ENCODE measurements around the gene OVCA2.

Gene OVCA2

DNA sequence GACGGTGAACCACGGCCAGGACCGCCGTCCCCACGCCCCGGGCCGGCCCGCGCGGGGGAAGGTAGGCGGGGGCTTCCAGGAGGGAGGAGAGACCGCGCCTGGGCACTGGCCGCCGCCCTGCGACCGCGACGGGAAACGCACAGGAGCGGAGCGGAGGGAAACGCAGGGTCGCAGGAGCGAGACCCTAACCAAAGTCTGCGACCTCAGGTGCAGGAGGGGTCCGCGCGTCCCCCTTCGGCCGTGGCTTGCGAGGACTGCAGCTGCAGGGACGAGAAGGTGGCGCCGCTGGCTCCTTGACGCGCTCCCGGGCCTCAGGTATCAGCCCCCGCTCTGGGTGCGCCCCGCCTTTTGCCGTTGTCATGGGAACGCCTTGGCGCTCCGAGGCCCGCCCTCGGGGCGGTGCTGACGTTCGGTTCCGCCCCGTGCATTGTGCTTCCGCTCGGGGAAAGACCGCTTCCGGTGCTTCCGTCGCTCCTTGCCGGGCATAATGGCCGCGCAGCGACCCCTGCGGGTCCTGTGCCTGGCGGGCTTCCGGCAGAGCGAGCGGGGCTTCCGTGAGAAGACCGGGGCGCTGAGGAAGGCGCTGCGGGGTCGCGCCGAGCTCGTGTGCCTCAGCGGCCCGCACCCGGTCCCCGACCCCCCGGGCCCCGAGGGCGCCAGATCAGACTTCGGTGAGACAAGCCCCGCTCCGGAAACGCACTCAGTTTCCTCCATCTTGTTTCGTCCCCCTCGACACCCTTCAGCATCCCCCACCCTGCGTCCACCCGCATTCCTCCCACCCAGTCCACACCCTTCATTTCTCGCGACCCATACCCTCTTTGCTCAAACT is at the start of gene OVCA2:
Gene OVCA2 (plus strand): TSS at position 462 of the 829 bp plus-strand sequence. CDS start 26 bp downstream, at position 488.
- Histone ChIP-seq H2AFZ (ENCODE audit: low read length, unreplicated experiment) (peak within 1 kb of the TSS; percentile 51), H3K27ac (ENCODE audit: low read depth, low read length) (peak within 1 kb of the TSS; percentile 72), H3K4me3 (ENCODE audit: low read depth, low read length) (peak within 1 kb of the TSS; percentile 91), H3K27me3 (ENCODE audit: insufficient read depth, low read length) (no peaks in the 10 kb centered on the region), H3K36me3 (ENCODE audit: insufficient read depth, low read length) (peaks cover 3% of the 10 kb centered on the region; the same call in 1 of the 2 replicates), H3K79me2 (ENCODE audit: control insufficient read depth, insufficient read depth, low read length, unreplicated experiment) (peaks cover 15% of the 10 kb centered on the region), H3K4me1 (ENCODE audit: control insufficient read depth, insufficient read depth, low read length, unreplicated experiment) (peaks cover 21% of the 10 kb centered on the region)

DNA sequence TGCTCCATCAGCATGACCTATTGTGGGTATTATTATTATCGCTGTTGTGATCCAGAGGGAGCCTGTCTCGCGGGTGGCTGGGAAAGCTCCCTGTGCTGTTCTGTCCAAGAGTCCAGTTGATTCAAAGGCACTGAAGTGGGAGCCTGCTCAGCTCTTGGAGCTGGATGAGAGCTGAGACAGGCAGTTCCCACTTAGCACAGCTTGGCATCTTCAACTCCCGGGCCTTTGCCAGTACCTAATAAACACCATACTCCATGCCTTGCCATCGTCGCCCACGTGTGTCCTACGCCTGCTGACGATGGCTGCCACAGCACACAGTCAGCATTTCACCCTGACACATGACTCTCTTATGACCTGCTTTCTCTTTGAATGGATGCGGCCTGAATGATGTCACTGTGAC is 49.3 kb upstream of the OVCA2 start:
- H3K27ac ChIP-seq (ENCODE audit: low read depth, low read length) = no peak overlapping the region

DNA sequence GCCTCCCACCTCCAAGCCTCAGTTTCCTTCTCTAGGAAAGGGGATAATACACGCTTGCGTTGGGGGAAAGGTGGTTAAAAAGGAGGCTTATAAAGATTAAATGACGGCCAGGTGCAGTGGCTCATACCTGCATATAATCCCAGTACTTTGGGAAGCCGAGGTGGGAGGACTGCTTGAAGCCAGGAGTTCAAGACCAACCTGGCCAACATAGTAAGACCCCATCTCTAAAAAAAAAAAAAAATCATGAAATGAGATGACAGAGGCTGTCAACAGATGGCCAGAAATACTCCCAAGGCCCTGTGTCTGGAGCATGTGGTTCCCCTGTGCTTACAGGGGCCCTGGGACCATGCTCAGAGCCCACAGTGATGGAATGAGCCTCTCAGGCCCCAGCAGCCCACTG is 47.1 kb upstream of the OVCA2 start:
- no peak overlapping the region for H2AFZ ChIP-seq (ENCODE audit: low read length, unreplicated experiment)
- H3K27me3 ChIP-seq (ENCODE audit: insufficient read depth, low read length) = peaks cover 22% of the 10 kb centered on the region
- H3K27ac ChIP-seq (ENCODE audit: low read depth, low read length) = no peak overlapping the region
- no peaks in the 10 kb centered on the region for H3K4me1 ChIP-seq (ENCODE audit: control insufficient read depth, insufficient read depth, low read length, unreplicated experiment)
- no peak overlapping the region for H3K4me3 ChIP-seq (ENCODE audit: low read depth, low read length)
- no peaks in the 10 kb centered on the region for H3K79me2 ChIP-seq (ENCODE audit: control insufficient read depth, insufficient read depth, low read length, unreplicated experiment)
- H3K36me3 ChIP-seq (ENCODE audit: insufficient read depth, low read length) = no peaks in the 10 kb centered on the region

More for the DNA sequence above, 49.3 kb upstream of the OVCA2 start:
- Histone ChIP-seq H3K4me1 (ENCODE audit: control insufficient read depth, insufficient read depth, low read length, unreplicated experiment) (peaks cover 7% of the 10 kb centered on the region), H3K4me3 (ENCODE audit: low read depth, low read length) (no peak overlapping the region), H3K79me2 (ENCODE audit: control insufficient read depth, insufficient read depth, low read length, unreplicated experiment) (no peaks in the 10 kb centered on the region), H3K27me3 (ENCODE audit: insufficient read depth, low read length) (peaks cover 12% of the 10 kb centered on the region), H2AFZ (ENCODE audit: low read length, unreplicated experiment) (no peak overlapping the region), H3K36me3 (ENCODE audit: insufficient read depth, low read length) (no peaks in the 10 kb centered on the region)

DNA sequence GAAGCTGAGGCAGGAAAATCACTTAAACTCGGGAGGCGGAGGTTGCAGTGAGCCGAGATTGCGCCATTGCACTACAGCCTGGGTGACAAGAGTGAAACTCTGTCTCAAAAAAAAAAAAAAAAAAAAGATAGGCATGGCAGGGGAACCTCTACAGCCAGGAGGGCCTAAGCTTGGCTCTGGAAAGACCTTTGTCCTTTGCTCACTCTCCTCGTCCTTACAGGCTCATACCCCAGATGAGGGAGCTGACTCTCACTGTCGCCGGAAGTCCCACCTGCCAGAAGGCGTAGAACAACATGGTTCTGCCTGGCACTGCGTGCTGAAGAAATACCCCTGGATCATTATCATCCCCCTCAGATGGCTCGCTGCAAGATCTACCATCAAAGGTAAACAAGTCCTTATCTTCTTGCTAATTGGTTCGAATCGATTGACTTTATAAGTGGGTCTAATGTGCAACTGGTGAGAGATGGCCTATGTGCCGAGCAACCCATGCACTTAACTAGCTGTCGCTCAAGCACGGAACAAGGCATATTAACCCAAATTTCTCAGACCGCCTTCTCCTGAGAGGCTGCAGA is 46.4 kb upstream of the OVCA2 start:
- H3K27me3 ChIP-seq (ENCODE audit: insufficient read depth, low read length) = peaks cover 22% of the 10 kb centered on the region
- no peaks in the 10 kb centered on the region for H3K79me2 ChIP-seq (ENCODE audit: control insufficient read depth, insufficient read depth, low read length, unreplicated experiment)
- H3K36me3 ChIP-seq (ENCODE audit: insufficient read depth, low read length) = no peaks in the 10 kb centered on the region
- no peak overlapping the region for H3K27ac ChIP-seq (ENCODE audit: low read depth, low read length)
- no peak overlapping the region for H2AFZ ChIP-seq (ENCODE audit: low read length, unreplicated experiment)
- no peaks in the 10 kb centered on the region for H3K4me1 ChIP-seq (ENCODE audit: control insufficient read depth, insufficient read depth, low read length, unreplicated experiment)
- no peak overlapping the region for H3K4me3 ChIP-seq (ENCODE audit: low read depth, low read length)

DNA sequence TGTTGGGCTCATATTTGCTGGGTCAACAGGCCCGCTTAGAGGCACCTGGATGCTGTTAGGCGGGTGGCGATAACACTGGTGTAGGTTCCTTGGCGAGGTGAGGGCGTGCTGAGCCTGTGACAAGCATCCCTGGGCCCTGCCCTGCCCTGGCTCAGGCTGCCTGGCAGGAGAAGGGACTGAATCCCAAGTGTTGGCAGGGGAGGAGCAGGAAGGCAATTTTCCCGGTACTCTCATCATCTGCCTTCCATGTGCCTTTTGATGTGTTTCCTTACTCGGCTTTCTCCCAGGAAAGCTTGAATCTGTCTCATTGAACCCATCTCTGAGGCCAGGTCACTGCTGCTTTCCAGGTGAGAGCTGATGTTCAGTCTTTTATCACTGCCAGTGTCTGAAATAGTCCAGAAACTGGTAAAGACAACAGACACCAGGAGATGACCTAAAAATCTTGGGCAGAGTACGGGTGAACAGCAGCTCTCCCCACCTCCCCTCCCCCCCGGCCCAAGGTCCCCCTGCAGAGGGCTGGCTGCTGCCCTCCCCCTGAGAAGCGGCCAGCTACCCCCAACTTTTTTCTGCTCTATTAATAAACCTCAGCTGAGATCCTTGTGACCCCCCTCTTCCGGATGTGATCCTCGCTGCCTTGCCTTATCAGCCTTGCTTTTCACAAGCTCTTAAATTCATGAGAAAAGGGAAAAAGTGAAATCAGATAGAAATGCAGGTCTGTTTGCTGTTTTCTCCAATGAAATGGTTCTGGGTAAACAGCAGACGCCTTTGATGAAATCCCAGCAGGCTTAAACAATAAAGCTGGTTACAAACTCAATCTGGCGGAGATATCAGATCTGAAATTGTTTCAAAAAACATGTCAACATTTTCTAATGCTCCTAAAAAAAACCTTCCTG is 45.7 kb upstream of the OVCA2 start:
- Histone ChIP-seq H3K27me3 (ENCODE audit: insufficient read depth, low read length) (peaks cover 22% of the 10 kb centered on the region), H3K27ac (ENCODE audit: low read depth, low read length) (no peak overlapping the region), H3K79me2 (ENCODE audit: control insufficient read depth, insufficient read depth, low read length, unreplicated experiment) (no peaks in the 10 kb centered on the region), H3K4me1 (ENCODE audit: control insufficient read depth, insufficient read depth, low read length, unreplicated experiment) (no peaks in the 10 kb centered on the region), H2AFZ (ENCODE audit: low read length, unreplicated experiment) (no peak overlapping the region), H3K4me3 (ENCODE audit: low read depth, low read length) (no peak overlapping the region), H3K36me3 (ENCODE audit: insufficient read depth, low read length) (no peaks in the 10 kb centered on the region)

DNA sequence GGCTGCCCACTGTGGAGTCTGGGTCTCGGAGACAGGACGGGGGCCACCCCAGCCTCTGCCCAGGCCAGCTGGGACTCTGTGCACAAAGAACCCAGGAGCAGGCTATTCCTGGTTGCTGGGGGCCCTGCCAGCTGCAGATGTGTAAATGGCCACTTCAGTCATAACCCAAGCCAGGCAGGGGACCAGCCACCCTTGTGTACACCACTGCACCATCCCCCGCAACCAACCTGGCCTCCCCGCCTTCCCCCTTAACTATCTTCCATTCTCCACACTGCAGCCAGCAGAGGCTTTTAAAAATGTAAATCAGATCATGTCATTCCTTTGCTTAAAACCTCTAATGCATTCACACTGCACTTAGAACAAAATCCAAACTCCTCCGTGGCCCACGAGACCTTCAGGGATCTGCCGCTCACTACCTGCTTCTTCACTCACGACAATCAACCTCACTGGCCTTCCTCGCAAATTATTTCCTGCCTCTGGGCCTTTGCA is 45.0 kb upstream of the OVCA2 start:
- H3K36me3 ChIP-seq (ENCODE audit: insufficient read depth, low read length) = no peaks in the 10 kb centered on the region
- H3K79me2 ChIP-seq (ENCODE audit: control insufficient read depth, insufficient read depth, low read length, unreplicated experiment) = no peaks in the 10 kb centered on the region
- H3K27me3 ChIP-seq (ENCODE audit: insufficient read depth, low read length) = peaks cover 22% of the 10 kb centered on the region
- H3K4me3 ChIP-seq (ENCODE audit: low read depth, low read length) = no peak overlapping the region
- no peak overlapping the region for H3K27ac ChIP-seq (ENCODE audit: low read depth, low read length)
- H3K4me1 ChIP-seq (ENCODE audit: control insufficient read depth, insufficient read depth, low read length, unreplicated experiment) = no peaks in the 10 kb centered on the region
- H2AFZ ChIP-seq (ENCODE audit: low read length, unreplicated experiment) = no peak overlapping the region

DNA sequence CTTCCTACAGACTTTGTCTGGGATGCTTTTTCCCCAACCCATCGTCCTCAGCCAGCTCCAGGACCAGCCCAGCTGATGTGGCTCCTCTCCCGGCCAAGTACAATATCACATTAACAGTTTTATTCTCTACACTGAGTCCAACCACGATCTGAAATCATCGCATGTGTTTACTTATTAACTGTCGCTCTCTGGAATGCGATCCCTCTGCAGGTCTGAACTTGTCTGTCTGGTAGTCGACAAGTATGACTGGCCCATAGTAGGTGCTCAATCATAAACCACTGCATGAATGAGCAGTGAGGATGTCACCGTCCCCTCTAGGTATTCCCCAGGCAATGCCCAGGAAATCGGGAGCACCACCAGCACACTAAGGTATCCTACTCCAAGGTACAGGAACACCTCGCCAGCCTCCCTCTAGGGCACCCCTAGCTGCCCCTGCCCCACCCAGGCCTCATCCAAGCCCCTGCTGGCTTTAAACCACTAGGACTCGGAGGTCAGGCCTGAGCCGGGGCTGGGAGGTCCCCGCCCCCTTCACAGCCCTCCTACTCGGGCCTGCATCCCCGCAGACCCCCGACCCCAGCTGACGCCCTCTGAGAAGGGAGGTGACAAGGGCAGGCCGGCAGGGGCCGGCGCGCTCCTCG is 44.4 kb upstream of the OVCA2 start:
- no peaks in the 10 kb centered on the region for H3K4me1 ChIP-seq (ENCODE audit: control insufficient read depth, insufficient read depth, low read length, unreplicated experiment)
- H3K4me3 ChIP-seq (ENCODE audit: low read depth, low read length) = no peak overlapping the region
- peaks cover 22% of the 10 kb centered on the region for H3K27me3 ChIP-seq (ENCODE audit: insufficient read depth, low read length)
- H3K79me2 ChIP-seq (ENCODE audit: control insufficient read depth, insufficient read depth, low read length, unreplicated experiment) = no peaks in the 10 kb centered on the region
- no peak overlapping the region for H3K27ac ChIP-seq (ENCODE audit: low read depth, low read length)
- no peaks in the 10 kb centered on the region for H3K36me3 ChIP-seq (ENCODE audit: insufficient read depth, low read length)
- H2AFZ ChIP-seq (ENCODE audit: low read length, unreplicated experiment) = no peak overlapping the region

DNA sequence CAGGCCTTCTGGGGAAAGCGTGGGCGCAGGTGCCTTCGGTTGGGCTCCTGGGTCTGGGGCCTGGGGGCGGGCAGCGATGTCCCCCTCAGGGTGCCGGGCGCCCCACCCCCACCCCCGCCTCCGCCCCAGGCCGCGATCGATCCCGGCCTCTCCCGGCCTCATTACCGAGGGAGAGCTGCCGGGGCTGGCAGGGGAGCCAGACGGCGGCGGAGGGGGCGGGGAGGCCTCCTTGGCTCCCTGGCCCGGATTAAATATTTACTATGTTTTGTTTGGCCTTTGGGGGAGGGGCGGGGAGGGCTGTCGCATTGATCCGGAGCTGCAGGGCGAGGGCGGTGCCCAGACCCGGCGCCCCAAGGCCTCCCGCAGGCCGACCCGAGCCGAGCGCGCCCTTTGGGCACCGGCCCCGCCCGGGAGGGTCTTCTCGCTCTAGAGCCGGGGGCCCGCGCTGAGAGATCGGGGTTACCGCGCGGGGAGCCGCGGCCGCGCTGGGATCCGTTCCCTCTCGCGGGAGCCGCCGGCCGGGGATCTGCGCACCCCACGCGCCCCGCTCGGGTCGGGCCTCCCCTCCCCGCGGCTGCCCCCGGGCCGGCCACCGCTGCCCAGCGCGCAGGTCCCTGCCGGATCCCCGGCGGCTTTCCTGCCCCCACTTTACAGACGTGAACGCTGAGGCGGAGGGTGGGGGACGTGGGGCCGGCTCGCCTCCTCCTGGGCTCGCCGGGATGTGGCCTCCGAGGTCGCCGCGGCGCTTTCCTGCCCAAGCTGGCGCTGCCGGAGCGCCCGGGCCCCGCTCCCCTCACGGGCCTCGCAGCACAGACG is 43.7 kb upstream of the OVCA2 start:
- Histone ChIP-seq H3K36me3 (ENCODE audit: insufficient read depth, low read length) (no peaks in the 10 kb centered on the region), H3K4me3 (ENCODE audit: low read depth, low read length) (peak overlapping the region; percentile 64), H3K79me2 (ENCODE audit: control insufficient read depth, insufficient read depth, low read length, unreplicated experiment) (no peaks in the 10 kb centered on the region), H3K4me1 (ENCODE audit: control insufficient read depth, insufficient read depth, low read length, unreplicated experiment) (no peaks in the 10 kb centered on the region), H2AFZ (ENCODE audit: low read length, unreplicated experiment) (no peak overlapping the region), H3K27ac (ENCODE audit: low read depth, low read length) (no peak overlapping the region), H3K27me3 (ENCODE audit: insufficient read depth, low read length) (peaks cover 22% of the 10 kb centered on the region)

DNA sequence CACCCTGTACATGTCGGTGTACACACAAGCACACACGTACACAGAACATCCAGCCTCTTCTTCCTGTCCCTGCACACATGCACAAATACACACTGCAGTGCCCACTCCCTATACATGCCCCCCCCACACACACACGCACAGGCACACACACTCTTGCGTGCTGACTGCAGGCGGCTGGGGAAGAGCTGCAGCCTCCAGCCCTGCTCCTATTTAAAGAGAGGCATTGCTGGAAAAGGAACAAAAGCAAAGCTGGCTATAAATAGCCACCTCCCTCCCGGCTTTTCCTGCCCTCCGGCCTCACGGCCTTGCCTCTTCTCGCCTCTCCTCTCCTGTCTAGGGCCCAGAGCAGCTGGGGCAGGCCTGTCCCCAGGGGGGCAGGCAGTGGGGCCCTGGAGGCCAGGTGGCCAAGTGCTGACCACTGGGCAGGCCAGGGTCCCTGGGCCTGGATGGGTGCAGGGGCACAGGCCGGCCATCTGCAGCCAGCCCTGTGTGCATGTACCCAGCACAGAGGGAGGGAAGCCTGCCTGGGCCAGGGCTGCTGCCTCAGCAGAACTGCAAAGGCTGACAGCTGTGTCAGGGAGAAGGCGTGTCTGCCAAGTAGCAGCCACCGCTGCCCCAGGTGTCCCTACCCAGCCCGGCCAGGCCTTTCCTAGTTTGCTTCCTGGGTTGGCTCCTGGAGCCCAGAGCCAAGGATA is 42.1 kb upstream of the OVCA2 start:
- no peaks in the 10 kb centered on the region for H3K79me2 ChIP-seq (ENCODE audit: control insufficient read depth, insufficient read depth, low read length, unreplicated experiment)
- H3K36me3 ChIP-seq (ENCODE audit: insufficient read depth, low read length) = no peaks in the 10 kb centered on the region
- H3K27me3 ChIP-seq (ENCODE audit: insufficient read depth, low read length) = peaks cover 22% of the 10 kb centered on the region
- H2AFZ ChIP-seq (ENCODE audit: low read length, unreplicated experiment) = no peak overlapping the region
- no peak overlapping the region for H3K4me3 ChIP-seq (ENCODE audit: low read depth, low read length)
- H3K27ac ChIP-seq (ENCODE audit: low read depth, low read length) = no peak overlapping the region
- H3K4me1 ChIP-seq (ENCODE audit: control insufficient read depth, insufficient read depth, low read length, unreplicated experiment) = no peaks in the 10 kb centered on the region
